GM12878 (cell line): ENCODE measurements around the gene TTLL7. TPM values are rescaled to one million over a fixed set of nuclear protein-coding genes. Genes with fewer than 3 reads are reported as not detected.

Experiments used
- ATAC-seq: fragments of 200-7000 bp; cut with Tn5 transposase; 3 replicates; pipeline ENCODE4 v1.9.1; 2020; ENCODE audit warnings: mild to moderate bottlenecking, moderate library complexity
- BruUV-seq: library from RNA; stranded (reverse); fragments of 400-500 nt; replicated peaks from 2 replicates; lab custom pipeline; 2021; lab: Mats Ljungman, UMichigan
- CTCF ChIA-PET: fragments of 300-600 bp; sonication (Branson Sonifier 250); formaldehyde crosslinking; extraction: SDS; loops from one replicate; lab custom pipeline; 2021; ENCODE audit warnings: inconsistent platforms; lab: Yijun Ruan, JAX
- POLR2A ChIA-PET: fragments of 350-600 bp; formaldehyde crosslinking; extraction: SDS; loops from one replicate; lab custom pipeline; 2021; ENCODE audit warnings: inconsistent platforms; lab: Charles Lee
- RAD21 ChIA-PET: fragments of 300-600 bp; sonication (Branson Sonifier 250); formaldehyde crosslinking; loops from one replicate; lab custom pipeline; 2023; ENCODE audit warnings: antibody characterized with exemption; ENCODE audit not compliant: unreplicated experiment; lab: Charles Lee
- SMC1A ChIA-PET: fragments of 300-600 bp; sonication (Branson Sonifier 250); formaldehyde crosslinking; loops from one replicate; lab custom pipeline; 2023; ENCODE audit not compliant: unreplicated experiment, uncharacterized antibody; lab: Charles Lee
- DNase-seq: peaks from one replicate; pipeline ENCODE4 v3.0.0-alpha.2; 2011; ENCODE audit warnings: low read depth, low spot score
- FAIRE-seq: peaks from 3 replicates; lab custom pipeline; 2011; peaks lifted over from hg19 to GRCh38; lab: Jason Lieb, UNC
- H2AFZ ChIP-seq: 2 replicates; pipeline ENCODE4 v1.6.0; 2011; ENCODE audit warnings: low read depth, low read length, control low read depth; ENCODE audit not compliant: control insufficient read depth
- H3K27ac ChIP-seq: 2 replicates; pipeline ENCODE4 v1.5.1; 2011; ENCODE audit warnings: control low read depth; ENCODE audit not compliant: control insufficient read depth, insufficient read depth
- H3K27me3 ChIP-seq, 2 experiments: replicated peaks in 1 of 2; 2 replicates each; pipeline versions ENCODE4 v1.6.0 to v1.6.1; 2011; ENCODE audit warnings: low read length in 1 of 2; ENCODE audit not compliant: control insufficient read depth in 2 of 2, insufficient read depth in 2 of 2
- H3K36me3 ChIP-seq, 2 experiments: 2 replicates each; pipeline ENCODE4 v1.5.1; 2011; ENCODE audit warnings: low read length in 1 of 2; ENCODE audit not compliant: control insufficient read depth in 2 of 2, insufficient read depth in 2 of 2
- H3K4me1 ChIP-seq: 2 replicates; pipeline ENCODE4 v1.6.1; 2011; ENCODE audit warnings: mild to moderate bottlenecking, low read length, moderate library complexity, mixed read lengths; ENCODE audit not compliant: control insufficient read depth, insufficient read depth
- H3K4me2 ChIP-seq: 2 replicates; pipeline ENCODE4 v1.6.0; 2011; ENCODE audit warnings: control low read depth; ENCODE audit not compliant: control insufficient read depth, insufficient read depth
- H3K4me3 ChIP-seq: fragments of 200-600 bp; sonication (generic); 2 replicates; pipeline ENCODE4 v1.5.1; 2016
- H3K79me2 ChIP-seq: 2 replicates; pipeline ENCODE4 v1.6.0; 2011; ENCODE audit warnings: low read length; ENCODE audit not compliant: control insufficient read depth, insufficient read depth
- H3K9ac ChIP-seq: 2 replicates; pipeline ENCODE4 v1.8.0; 2011; ENCODE audit warnings: low read length, control low read depth, mixed read lengths; ENCODE audit not compliant: control insufficient read depth, insufficient read depth
- H3K9me3 ChIP-seq: replicated peaks from 3 replicates; pipeline ENCODE4 v1.5.1; 2011; ENCODE audit warnings: mild to moderate bottlenecking, low read length; ENCODE audit not compliant: control insufficient read depth, insufficient read depth
- H4K20me1 ChIP-seq: 2 replicates; pipeline ENCODE4 v1.6.0; 2011; ENCODE audit not compliant: control insufficient read depth, insufficient read depth
- CHD2 ChIP-seq: IDR thresholded peaks from 2 replicates; pipeline ENCODE4 v1.6.1; 2011; ENCODE audit warnings: low read depth, low read length, improper control_type of control experiment, borderline replicate concordance
- CREB1 ChIP-seq: IDR thresholded peaks from 2 replicates; pipeline ENCODE4 v1.6.1; 2012; ENCODE audit warnings: low read depth, mild to moderate bottlenecking, inconsistent platforms
- JUNB ChIP-seq: IDR thresholded peaks from 2 replicates; pipeline ENCODE4 v1.6.1; 2016; ENCODE audit warnings: antibody characterized with exemption, mild to moderate bottlenecking
- JUND ChIP-seq: IDR thresholded peaks from 2 replicates; pipeline ENCODE4 v1.6.1; 2012; ENCODE audit warnings: low read depth, mild to moderate bottlenecking, low read length, improper control_type of control experiment, moderate library complexity
- MYB ChIP-seq: fragments of 150-350 bp; IDR thresholded peaks from 2 replicates; pipeline ENCODE4 v1.6.1; 2014; ENCODE audit warnings: mild to moderate bottlenecking, low read depth, low read length, borderline replicate concordance
- POU2F2 ChIP-seq: IDR thresholded peaks from 3 replicates; pipeline ENCODE4 v1.6.1; 2011; ENCODE audit warnings: low read depth, mild to moderate bottlenecking, low read length, borderline replicate concordance
- SIX5 ChIP-seq: IDR thresholded peaks from 2 replicates; pipeline ENCODE4 v1.6.1; 2011; ENCODE audit warnings: mild to moderate bottlenecking, low read depth, low read length, moderate library complexity; ENCODE audit not compliant: severe bottlenecking
- SUZ12 ChIP-seq: fragments of 200-600 bp; sonication (generic); IDR thresholded peaks from one replicate; pipeline ENCODE4 v1.6.1; 2018; ENCODE audit warnings: antibody characterized with exemption, mild to moderate bottlenecking; ENCODE audit not compliant: unreplicated experiment
- ZNF622 ChIP-seq: fragments of 450-650 bp; IDR thresholded peaks from 2 replicates; pipeline ENCODE4 v1.6.1; 2017; ENCODE audit warnings: mild to moderate bottlenecking, inconsistent platforms
- WGBS: methylation state at CpG from one replicate; pipeline ENCODE4 v1.1.6; 2016; ENCODE audit warnings: low lambda C conversion rate; ENCODE audit not compliant: insufficient replicate concordance, insufficient coverage; ENCODE audit errors: missing lambda C conversion rate; 5-methylcytosine and 5-hydroxymethylcytosine counted together
- in situ Hi-C: fragments of 300-500 bp; cut with MboI; formaldehyde crosslinking; loops from 9 replicates; pipeline ENCODE4 v1.14.3; 2018; ENCODE audit warnings: mixed read lengths
- intact Hi-C: fragments of 100-400 bp; cut with micrococcal nuclease; formaldehyde crosslinking; loops from one replicate; pipeline ENCODE4 v1.14.2; 2022; ENCODE audit not compliant: unreplicated experiment
- polyA plus RNA-seq, 11 experiments: library from polyadenylated mRNA; depleted of rRNA in 4 of 11; unstranded in 6 of 11; stranded (reverse) in 5 of 11; fragments of >200 nt; fragmentation: Nextera tagmentation in 4 of 11; fragmentation: Illumina TruSeq in 1 of 11; extraction: Ambion mirVana in 4 of 11; extraction: Trizol in 1 of 11; gene quantifications; 1 replicate in 1 of 11; 2 replicates in 10 of 11; pipeline versions ENCODE4 v1.2.1 to v1.2.3, GENCODE V29; 2011 to 2016; ENCODE audit warnings: inconsistent platforms in 2 of 11, missing spikeins in 2 of 11, low read depth in 1 of 11
- total RNA-seq, 4 experiments: library from RNA; depleted of rRNA in 3 of 4; stranded (reverse); fragments of >200 nt in 3 of 4; fragmentation: Illumina TruSeq in 1 of 4; extraction: Trizol in 1 of 4; gene quantifications; 2 replicates each; pipeline versions ENCODE4 v1.2.1 to v1.2.3, GENCODE V29; 2013 to 2021

Gene TTLL7
- total and polyA plus RNA-seq, 10 of the 15 experiments (the other 5 are each of a cell fraction or from before 2014, with no cell fraction given) = 0.03 to 1.4 (median 0.61) TPM

DNA sequence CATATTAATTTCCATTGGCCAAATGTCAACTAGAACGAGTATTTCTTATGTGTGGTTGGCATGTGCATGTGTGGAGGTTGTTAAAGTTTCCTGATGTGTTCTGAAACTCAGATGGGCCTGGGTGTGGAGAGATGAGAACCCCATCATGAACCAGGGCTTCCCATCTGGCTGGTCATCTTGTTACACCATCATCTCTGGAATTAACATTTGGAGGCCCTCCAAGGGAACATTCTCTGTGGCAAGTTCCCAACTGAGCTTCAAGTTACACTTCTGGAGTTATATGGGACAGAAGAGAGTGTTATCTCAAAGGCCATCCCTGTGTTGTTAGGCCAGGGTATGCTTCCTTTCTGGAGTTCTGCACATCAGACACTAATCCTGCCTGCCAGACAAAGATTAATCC lies 183.6 kb downstream of the TTLL7 start:
- H3K4me3 ChIP-seq = no peak overlapping the region
- no peak for FAIRE-seq
- no peak for ATAC-seq
- in situ Hi-C loops = no loop called here
- TF ChIP-seq JUNB (no peak), MYB (no peak), POU2F2 (no peak), ZNF622 (no peak), SUZ12 (no peak), CHD2 (no peak), CREB1 (no peak), SIX5 (no peak), JUND (no peak)
- no peaks in the 10 kb centered on the region for H3K4me1 ChIP-seq
- SMC1A ChIA-PET = interaction anchor here (0.9 kb wide), 1 partner anchor 11 kb away, joined by 3 read pairs; no protein-coding TSS in a partner anchor
- RAD21 ChIA-PET = no interaction called here
- 0% methylated on average over 1 of the region's 1 CpG for WGBS
- H3K27me3 ChIP-seq = no peaks in the 10 kb centered on the region
- H3K9ac ChIP-seq = no peak overlapping the region
- no peak overlapping the region for H2AFZ ChIP-seq
- CTCF ChIA-PET = no interaction called here
- no peak overlapping the region for H3K4me2 ChIP-seq
- no peaks in the 10 kb centered on the region for H3K9me3 ChIP-seq
- no peaks in the 10 kb centered on the region for H3K79me2 ChIP-seq
- intact Hi-C loops = no loop called here
- POLR2A ChIA-PET = no interaction called here
- H3K36me3 ChIP-seq = no peaks in the 10 kb centered on the region
- no peaks in the 10 kb centered on the region for H4K20me1 ChIP-seq
- no peak for DNase-seq
- H3K27ac ChIP-seq = no peak overlapping the region
- no TSS peak for BruUV-seq

Other genes starting within 250 kb of the TTLL7 start
- 4.8 and 5.3 TPM in 2 replicates for gene PRKACB, start 145.1 kb upstream of the TTLL7 start, total RNA-seq (2014; rRNA removed)
- gene PRKACB, start 145.1 kb upstream of the TTLL7 start, total RNA-seq (2014; rRNA removed; fragmentation: Illumina TruSeq; extraction: Trizol) = 7.1 and 8.0 TPM in 2 replicates
- 8.6 and 9.0 TPM in 2 replicates for gene PRKACB, start 145.1 kb upstream of the TTLL7 start, total RNA-seq (2021)
- gene PRKACB, start 145.1 kb upstream of the TTLL7 start, polyA plus RNA-seq (2011; rRNA removed) = 0.19 TPM in 1 of 2 replicates, not detected in the other
- 7.5 and 10.7 TPM in 2 replicates for gene PRKACB, start 145.1 kb upstream of the TTLL7 start, polyA plus RNA-seq (2014; fragmentation: Illumina TruSeq; extraction: Trizol)
- 1 to 10 TPM; 3.1 to 3.3 TPM for gene PRKACB, start 145.1 kb upstream of the TTLL7 start, polyA plus RNA-seq (2014; fragmentation: Nextera tagmentation; extraction: Ambion mirVana)
- 3.2 and 3.7 TPM in 2 replicates for gene PRKACB, start 145.1 kb upstream of the TTLL7 start, polyA plus RNA-seq (2014; rRNA removed)
- gene PRKACB, start 145.1 kb upstream of the TTLL7 start, polyA plus RNA-seq (2016; fragmentation: Nextera tagmentation; extraction: Ambion mirVana) = 1 to 10 TPM; 8.6 TPM